UCSD-AML1 (cell line): ENCODE data around the gene LTBP1.
"Not testable (repeated sequence)": the region's sequence is repeated elsewhere in the genome, so short reads cannot be mapped to it uniquely, and the experiment has no call there.

Experiments used
- DNase-seq: peaks from one replicate; lab custom pipeline; 2025; ENCODE audit not compliant: unreplicated experiment; lab: John Stamatoyannopoulos, UW

Gene LTBP1, protein sequence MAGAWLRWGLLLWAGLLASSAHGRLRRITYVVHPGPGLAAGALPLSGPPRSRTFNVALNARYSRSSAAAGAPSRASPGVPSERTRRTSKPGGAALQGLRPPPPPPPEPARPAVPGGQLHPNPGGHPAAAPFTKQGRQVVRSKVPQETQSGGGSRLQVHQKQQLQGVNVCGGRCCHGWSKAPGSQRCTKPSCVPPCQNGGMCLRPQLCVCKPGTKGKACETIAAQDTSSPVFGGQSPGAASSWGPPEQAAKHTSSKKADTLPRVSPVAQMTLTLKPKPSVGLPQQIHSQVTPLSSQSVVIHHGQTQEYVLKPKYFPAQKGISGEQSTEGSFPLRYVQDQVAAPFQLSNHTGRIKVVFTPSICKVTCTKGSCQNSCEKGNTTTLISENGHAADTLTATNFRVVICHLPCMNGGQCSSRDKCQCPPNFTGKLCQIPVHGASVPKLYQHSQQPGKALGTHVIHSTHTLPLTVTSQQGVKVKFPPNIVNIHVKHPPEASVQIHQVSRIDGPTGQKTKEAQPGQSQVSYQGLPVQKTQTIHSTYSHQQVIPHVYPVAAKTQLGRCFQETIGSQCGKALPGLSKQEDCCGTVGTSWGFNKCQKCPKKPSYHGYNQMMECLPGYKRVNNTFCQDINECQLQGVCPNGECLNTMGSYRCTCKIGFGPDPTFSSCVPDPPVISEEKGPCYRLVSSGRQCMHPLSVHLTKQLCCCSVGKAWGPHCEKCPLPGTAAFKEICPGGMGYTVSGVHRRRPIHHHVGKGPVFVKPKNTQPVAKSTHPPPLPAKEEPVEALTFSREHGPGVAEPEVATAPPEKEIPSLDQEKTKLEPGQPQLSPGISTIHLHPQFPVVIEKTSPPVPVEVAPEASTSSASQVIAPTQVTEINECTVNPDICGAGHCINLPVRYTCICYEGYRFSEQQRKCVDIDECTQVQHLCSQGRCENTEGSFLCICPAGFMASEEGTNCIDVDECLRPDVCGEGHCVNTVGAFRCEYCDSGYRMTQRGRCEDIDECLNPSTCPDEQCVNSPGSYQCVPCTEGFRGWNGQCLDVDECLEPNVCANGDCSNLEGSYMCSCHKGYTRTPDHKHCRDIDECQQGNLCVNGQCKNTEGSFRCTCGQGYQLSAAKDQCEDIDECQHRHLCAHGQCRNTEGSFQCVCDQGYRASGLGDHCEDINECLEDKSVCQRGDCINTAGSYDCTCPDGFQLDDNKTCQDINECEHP (N-terminal part only)

DNA sequence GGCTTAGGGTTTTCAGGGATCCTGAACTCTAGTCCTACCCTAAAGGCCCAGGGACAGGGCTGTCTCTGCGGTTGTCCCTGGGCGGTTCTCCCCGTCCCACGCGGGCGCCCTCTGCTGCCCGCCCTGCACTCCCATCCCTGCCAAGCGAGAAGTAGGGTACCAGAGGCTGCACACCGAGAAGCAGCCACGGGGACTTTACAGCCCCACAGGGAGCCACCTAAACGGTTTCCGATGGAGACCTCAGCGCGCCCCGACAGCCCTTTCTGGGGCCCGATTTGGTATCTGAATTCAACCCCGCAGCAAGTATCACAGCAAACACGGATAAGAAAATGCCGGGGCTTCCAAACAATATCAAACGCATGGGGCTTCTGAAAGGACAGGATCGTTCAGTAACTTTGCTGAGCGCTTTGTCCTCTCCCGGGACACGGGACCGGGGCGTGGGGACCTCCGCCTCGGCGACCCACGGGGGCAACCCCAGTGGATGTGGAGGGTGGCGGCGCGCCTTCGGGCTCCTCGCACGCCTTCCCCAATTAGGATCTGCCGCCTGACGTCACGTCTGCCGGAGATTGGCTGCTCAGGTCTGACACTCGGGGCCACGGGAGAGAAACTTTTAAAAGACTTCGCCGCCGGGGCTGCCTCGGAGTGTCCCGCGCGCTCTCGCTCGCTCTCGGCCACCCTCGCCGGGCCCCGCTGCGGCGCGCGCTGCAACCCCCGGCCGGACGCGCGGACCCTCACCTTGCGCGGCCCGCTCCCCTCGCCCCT is at the start of gene LTBP1:
Gene LTBP1 (plus strand): TSS at position 640 of the 762 bp plus-strand sequence. CDS start 372 bp downstream, outside the sequence.
- peak; percentile 81 for DNase-seq

DNA sequence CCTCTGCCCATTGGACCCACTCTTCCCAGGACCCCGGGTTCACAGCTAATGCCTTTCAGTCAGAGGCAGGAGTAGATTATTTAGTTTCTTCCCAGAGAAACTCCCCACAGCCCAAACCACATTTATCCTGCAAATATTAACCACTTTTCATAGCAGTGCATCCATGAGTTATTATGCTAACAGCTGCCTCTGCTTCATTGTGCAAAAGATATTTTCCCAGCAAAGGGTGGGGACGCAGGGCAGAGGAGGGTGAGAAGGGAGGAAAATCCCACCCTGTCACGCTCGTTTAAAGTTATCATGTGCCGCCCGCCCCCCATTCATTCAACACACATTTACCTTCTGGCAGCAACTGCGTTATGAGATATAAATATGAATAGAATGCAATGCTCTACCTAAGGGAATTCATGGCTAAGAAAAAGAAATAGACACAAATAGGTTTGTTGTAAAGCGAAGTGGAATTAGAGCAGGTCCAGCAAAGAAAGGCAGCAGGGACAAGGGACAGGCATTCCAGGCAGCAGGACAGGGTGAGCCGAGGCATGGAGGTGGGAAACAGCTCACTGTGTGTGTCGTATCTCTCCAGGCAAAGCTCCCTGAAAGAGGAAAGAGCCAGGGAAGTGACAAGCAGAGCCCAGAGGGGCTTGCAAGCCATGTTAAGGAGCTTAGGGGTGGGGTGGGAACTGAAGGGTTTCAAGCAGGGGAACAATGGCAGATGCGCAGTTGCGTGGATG is 46.3 kb upstream of the LTBP1 start:
- no peak for DNase-seq

DNA sequence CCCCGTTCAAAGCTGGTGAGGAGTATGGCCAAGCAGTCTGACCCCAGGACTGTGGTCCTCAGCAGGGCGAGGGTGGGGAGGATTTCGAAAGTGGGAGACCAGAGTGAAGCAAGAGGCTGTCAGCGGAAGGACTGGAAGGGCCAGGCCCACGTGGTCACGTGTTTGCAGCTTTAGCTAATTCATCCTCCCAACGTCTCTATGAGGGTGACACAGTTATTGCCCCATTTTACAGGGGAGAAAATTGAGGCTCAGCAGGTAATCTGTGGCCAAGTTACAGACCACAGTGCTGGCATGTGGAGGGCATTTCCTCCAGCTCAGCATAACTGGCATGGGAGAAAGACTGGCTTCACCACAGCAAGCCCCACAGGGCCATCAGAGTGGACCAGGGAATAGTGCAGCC is 45.4 kb upstream of the LTBP1 start:
- DNase-seq: no peak

DNA sequence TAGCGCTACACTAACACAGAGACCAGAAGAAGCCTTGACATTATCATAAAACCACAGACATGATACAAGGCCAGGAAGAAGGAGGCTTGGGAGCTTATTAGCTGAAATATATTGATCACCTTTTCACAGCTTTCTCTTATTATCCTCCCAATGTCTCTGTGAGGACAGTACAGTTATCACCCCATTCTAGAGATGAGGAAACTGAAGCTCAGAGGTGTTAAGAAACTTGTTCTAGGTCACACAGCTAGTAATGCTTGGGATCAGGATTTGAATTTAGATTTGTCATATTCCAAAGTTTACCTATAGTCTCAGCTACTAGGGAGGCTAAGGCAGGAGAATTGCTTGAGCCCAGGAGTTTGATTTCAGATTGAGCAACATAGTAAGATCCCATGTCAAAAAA is 44.6 kb upstream of the LTBP1 start:
- DNase-seq: no peak

DNA sequence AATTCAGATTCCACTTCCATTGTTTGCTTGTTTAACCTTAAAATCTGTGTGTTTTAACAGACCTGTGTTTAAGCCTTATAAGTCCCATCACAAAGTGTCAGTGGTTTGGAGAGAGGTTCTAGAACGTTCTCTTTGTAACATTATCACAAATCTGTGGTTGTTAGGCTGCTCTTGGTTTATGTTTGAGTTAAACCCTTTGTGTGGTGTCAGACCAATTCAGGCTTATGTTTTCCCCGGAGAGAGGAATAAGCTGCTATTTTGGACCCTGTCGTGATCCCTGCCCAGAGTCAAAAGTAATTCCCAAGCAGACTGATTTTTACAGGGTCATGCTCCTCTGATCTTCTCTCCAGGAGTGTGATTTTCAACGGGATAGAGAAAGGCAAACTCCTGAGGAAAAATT is 43.8 kb upstream of the LTBP1 start:
- DNase-seq: no peak

DNA sequence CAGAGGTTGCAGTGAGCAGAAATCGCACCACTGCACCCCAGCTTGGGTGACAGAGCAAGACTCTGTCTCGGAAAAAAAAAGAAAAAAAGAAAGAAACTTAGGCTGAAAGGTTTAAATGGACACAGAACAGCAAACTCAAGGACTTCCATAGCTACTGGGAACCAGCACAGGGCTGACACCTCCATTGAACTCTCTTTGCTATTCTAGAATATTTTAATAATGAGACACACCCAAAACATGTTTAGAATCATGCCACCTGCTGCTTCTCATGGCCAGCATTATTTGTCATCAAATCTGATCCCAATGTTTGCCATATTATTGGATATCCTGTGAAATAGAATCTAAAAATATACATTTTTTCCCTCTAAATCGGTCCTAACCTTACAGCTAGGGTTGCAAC is 42.7 kb upstream of the LTBP1 start:
- no peak for DNase-seq

DNA sequence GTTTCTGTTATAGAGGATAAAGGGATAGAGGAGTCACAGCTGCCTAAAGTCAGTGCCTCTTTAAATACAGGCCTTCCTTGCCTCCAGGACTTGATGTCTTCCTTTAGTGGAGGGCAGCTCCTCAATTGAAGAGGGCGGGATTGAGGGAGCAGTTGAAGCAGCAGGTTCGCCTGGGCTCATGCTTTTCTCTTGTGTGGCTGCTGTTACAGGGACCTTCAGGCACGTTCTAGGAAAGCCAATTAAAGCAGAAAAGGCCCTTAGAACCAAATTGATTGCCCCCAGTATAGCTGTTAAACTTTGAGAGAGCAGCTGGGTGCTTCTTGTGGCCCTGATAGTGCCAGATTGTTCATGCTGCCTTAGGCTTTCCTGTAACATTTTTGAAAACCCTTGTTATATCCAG is 42.0 kb upstream of the LTBP1 start:
- no peak for DNase-seq

DNA sequence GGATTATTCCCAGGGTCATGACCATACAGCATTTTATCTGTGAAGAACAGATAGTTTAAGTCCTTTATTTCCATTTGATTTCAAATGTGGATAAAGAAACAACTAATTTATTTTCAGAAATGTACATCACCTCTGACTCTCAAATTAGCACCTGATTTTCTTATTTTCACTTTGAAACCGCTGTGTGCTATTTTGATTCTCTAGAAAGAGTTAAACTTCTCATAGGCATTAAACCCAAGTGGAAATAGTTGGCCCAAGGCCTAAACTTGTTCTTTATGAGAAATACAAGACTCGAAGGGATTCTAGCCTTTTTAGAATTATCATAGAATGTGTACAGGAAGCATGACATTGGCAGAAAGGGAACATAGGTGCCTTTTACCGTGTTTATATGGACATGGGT is 41.5 kb upstream of the LTBP1 start:
- DNase-seq: no peak

DNA sequence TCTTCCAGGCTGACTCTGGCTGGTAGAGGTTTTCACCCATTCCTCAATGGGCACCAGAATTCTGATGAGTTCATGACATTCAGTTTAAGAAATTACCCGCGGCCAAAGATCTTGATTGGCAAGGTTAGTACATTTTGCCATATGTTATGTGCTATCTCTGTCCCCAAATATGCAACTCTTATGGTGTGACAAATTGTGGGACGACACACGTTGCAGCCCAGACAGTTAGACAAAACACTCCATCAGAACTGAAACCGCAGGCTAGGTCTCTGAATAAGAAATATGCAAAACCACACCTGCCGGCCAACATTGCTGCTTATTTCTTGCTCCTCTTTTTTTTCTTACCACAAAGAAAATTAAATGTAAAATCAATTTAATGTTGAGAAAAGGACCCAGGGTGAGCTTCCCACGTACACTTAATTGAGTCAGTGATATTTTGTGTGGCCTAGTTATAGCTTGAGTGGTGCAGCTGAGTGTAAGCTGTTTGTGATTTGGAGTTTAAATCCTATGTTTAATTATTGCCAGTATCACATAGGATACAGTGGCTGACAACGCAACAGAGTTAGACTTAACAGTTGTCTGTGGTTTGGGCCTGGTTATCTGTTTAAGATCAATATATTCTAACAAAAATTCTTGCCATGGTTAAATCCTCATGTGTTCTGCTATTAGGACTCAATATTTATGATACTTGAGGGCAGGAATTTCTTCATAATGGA is 35.7 kb upstream of the LTBP1 start:
- DNase-seq: no peak

DNA sequence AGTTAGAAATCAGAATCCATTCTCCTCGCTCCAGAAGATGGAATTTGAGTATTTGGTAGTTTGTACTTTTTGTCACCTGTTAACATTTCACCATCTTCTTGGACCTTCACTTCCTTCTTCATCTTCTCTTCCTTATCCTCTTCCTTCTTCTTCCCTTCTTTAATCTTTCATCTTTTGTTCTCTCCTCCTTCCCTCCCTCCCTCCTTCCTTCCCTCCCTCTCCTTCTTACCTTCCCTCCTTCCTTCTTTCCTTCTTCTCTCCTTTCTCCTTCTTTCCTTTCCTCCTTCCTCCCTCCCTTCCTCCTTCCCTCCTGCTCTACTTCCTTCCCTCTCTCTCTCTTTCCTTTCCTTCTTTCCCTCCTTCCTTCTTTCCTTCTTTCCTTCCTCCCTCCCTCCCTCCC is 31.1 kb upstream of the LTBP1 start:
- DNase-seq: no peak

DNA sequence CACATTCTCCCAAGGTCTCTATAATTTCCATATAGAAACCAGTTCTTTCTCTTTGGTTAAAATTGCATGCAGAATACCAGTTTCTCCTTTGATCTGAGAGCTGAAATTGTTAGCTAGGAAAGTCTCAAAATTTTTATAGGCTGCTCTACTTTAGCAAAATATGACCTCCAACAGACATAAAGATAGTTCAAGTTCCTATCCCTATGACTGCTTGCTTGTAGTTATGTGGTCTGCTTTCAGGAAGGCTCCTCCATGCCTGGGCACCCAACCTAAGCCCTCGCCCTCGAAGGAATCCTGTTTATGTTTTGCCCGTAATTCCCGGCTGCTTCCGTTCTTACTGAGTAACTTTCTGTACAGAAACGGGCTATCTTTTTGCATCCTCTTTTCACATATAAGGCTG is 28.0 kb upstream of the LTBP1 start:
- no peak for DNase-seq

DNA sequence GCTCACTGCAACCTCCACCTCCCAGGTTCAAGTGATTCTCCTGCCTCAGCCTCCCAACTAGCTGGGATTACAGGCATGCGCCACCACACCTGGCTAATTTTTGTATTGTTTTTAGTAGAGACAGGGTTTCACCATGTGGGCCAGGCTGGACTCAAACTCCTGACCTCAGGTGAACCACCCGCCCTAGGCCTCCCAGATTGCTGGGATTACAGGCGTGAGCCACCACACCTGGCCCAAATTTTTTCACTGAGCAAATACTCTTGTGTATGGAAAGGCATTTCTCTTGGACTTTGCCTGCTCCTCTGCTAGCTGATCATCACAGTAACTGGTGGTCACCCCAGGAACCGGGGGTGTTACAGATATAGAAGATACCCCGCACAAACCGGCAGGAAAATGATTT is 26.9 kb upstream of the LTBP1 start:
- DNase-seq: not testable (repeated sequence)

DNA sequence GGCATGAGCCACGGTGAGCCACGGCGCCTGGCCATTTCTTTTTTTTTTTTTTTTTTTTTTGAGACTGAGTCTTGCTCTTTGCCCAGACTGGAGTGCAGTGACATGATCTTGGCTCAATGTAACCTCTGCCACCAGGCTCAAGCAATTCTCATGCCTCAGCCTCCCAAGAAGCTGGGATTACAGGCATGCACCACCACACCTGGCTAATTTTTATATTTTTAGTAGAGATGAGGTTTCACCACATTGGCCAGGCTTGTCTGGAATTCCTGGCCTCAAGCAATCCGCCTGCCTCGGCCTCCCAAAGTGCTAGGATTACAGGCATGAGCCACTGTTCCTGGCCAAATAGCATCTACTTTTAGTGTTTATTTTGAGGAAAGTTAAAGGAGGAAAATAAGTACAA is 25.3 kb upstream of the LTBP1 start:
- not testable (repeated sequence) for DNase-seq

DNA sequence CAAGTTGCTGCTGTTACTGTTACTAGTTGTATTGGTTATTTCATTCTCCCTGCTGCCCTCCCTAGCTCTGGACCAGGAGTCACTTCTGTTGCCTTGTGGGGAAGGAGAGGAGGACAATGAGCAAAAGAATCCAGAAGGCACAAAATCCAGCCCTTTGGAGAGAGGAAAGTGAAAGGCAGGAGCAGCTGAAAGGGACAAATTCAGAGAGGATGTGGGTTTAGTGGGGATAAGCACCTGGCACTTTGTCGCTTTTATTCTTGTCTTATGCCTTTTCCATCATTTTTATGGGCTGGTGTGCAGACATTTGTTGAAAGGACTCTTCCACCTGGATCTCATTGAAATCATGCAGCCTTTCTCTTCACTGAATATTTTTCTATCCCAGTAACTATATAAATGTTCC is 24.3 kb upstream of the LTBP1 start:
- no peak for DNase-seq

DNA sequence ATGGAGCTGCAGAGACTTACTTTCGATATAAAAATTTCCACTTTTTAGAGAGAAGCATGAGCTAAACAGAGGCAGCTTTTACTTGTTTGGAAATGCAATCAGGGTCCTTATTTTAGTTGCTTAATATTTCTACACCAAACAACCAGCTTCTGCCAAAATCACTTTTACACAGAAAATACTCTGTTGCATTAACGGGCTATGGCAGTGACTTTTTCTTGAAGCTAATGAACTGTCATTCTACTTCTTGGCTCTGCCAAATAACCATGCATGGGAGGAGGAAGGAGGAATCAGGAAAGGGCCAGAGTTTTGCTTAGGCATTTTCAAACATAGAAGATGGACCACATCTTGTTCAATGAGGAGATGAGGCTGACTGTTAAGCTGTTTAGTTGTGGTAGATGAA is 23.6 kb upstream of the LTBP1 start:
- DNase-seq: no peak

DNA sequence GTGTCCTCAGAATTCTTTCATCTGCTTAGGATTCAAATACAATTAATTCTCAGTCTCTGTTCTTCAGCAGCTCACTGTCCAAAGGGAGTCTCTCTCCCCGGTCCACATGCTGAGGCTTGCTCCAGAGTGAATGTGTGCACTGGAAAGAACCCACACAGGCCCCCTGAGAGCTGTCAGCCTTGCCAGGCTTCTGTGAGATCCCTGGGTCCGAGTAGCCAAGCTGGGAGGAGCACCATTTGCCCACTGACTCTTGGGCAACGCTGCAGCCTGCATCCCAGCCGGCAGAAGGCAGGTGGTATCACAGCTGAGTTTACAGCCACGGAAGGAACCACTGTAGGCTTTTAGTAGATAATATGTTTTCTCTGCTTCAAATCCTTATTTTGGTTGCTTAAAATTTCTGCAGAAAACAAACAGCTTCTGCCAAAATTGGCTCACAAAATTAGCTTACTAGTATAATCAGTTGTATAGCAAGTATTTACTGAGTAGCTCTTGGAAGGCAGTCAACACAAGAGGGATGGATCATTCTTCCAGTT is 21.4 kb upstream of the LTBP1 start:
- no peak for DNase-seq

DNA sequence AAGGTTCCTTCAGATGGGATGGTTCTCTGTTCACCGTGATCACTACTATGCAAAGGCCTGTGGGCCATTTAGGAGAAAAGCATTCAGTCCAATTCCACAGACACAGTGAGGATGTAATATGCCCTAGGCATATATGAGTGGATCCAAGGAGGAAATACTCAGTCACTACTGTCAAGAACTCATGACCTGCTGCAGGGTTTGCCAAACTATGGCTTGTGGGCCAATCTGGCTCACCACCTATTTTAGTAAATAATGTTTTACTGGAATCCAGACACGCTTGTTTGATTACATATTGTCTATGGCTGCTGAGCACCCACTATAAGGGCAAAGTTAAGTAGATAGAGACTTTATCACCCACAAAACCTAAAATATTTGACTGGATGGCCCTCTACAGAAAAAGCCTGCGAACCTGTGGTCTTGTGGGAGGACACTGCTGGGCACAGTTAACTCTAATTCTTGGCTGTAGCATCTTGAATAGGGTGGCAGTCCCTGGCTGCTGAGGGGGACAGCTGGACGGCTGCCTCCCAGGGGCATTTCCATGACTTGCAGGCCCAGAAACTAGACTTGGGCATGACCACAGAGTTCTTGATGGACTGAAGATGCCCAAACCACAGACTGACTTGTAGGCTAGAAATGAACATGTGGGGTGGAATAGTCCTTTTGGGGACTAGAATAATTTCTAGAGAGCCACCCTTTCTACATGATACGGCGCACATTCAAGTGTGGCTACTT is 20.6 kb upstream of the LTBP1 start:
- DNase-seq: no peak

DNA sequence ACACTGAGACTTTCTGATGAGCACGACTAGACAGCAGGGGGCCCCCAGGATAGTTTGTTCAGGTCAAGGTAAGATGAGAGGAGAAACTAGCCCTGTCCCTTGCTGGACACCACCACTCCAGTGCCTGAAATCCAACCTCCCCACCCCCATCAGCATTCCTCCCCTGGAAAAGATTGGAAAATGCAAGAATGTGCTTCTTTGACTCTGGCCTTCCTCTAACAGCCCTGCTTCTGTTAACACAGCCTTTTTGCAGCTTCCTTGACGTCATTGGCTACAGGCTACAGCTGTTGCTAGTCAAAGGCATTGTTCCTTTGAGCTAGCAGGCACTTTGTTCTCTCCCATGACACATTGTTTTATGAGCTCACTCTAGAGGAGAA is 20.1 kb upstream of the LTBP1 start:
- no peak for DNase-seq

DNA sequence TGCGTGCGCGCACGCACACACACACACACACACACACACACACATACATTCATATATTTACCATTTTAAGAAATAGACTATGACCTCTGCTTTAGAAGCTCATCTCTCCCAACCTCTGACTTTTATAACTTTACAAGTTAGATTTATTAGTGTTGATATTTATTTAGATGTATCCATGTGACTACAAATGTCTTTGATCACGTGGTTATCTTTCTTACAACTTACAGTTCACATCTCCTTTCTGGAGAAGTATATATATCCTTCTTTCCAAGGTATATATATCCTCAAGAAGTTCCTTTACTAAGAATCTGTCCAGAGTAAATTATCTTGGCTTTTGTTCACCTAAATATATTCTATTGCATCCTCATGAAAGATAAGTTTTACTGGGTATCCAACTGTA is 16.3 kb upstream of the LTBP1 start:
- DNase-seq: no peak
